ENCODE data around the gene PFDN1.

PFDN1 gene

GRCh38 chr5:140298183-140298601 lies 4.7 kb downstream of the PFDN1 start:
- TF ChIP-seq CTCF (IDR thresholded peaks at IDR 0.05; ENCODE audit: insufficient read depth, low read length, missing control alignments): no peak
- ChIA-PET POLR2A (interaction anchor here (0.8 to 1.6 kb wide), 5 partner anchors 11 to 49 kb away, joined by 3 to 6 read pairs (median 3); partner anchors contain the start of gene HBEGF), CTCF (interaction anchor here (0.7 to 1.4 kb wide), 9 partner anchors 11 to 54 kb away, joined by 3 to 8 read pairs (median 4); partner anchors contain the start of gene HBEGF)
- H3K4me3 ChIP-seq (ENCODE audit: low read depth, low read length): no peak overlapping the region
- DNase-seq (ENCODE audit: low read depth, low spot score): no peak

- no peak overlapping the region for H3K4me3 ChIP-seq (ENCODE audit: low read depth, low read length)
- no peak for DNase-seq (ENCODE audit: low read depth, low spot score)
- CTCF ChIA-PET: interaction anchor here (1.2 to 1.4 kb wide), 5 partner anchors 36 to 55 kb away, joined by 3 to 8 read pairs (median 5); partner anchors contain the start of gene HBEGF
- no peak for TF ChIP-seq CTCF (IDR thresholded peaks at IDR 0.05; ENCODE audit: insufficient read depth, low read length, missing control alignments)
- POLR2A ChIA-PET: interaction anchor here (1.3 to 1.6 kb wide), 2 partner anchors 49 kb away, joined by 4 to 6 read pairs; partner anchors contain the start of gene HBEGF
Observed at GRCh38 chr5:140297283-140297682, 5.6 kb downstream of the PFDN1 start.

GRCh38 chr5:140296289-140296688 lies 6.6 kb downstream of the PFDN1 start:
- no peak for TF ChIP-seq CTCF (IDR thresholded peaks at IDR 0.05; ENCODE audit: insufficient read depth, low read length, missing control alignments)
- ChIA-PET CTCF (interaction anchor here (0.8 to 1.5 kb wide), 3 partner anchors 47 to 56 kb away, joined by 3 to 4 read pairs (median 4); no protein-coding TSS in a partner anchor), POLR2A (no interaction called here)
- no peak overlapping the region for H3K4me3 ChIP-seq (ENCODE audit: low read depth, low read length)
- DNase-seq (ENCODE audit: low read depth, low spot score): no peak

GRCh38 chr5:140295414-140295813 lies 7.5 kb downstream of the PFDN1 start:
- POLR2A ChIA-PET: interaction anchor here (0.6 to 1.2 kb wide), 4 partner anchors 16 to 259 kb away, joined by 3 to 6 read pairs (median 4); partner anchors contain the start of gene HBEGF
- peak; percentile 91 for DNase-seq (ENCODE audit: low read depth, low spot score)
- TF ChIP-seq CTCF (IDR thresholded peaks at IDR 0.05; ENCODE audit: insufficient read depth, low read length, missing control alignments): no peak
- CTCF ChIA-PET: interaction anchor here (1.0 to 1.5 kb wide), 2 partner anchors 48 to 63 kb away, joined by 3 to 4 read pairs; no protein-coding TSS in a partner anchor
- no peak overlapping the region for H3K4me3 ChIP-seq (ENCODE audit: low read depth, low read length)

GRCh38 chr5:140294753-140295152 lies 8.1 kb downstream of the PFDN1 start:
- CTCF ChIA-PET: interaction anchor here (0.9 to 2.6 kb wide), 2 partner anchors 11 to 57 kb away, joined by 3 to 16 read pairs; no protein-coding TSS in a partner anchor
- no peak overlapping the region for H3K4me3 ChIP-seq (ENCODE audit: low read depth, low read length)
- POLR2A ChIA-PET: interaction anchor here (0.6 to 1.2 kb wide), 4 partner anchors 17 to 259 kb away, joined by 3 to 6 read pairs (median 4); partner anchors contain the start of gene HBEGF
- TF ChIP-seq CTCF (IDR thresholded peaks at IDR 0.05; ENCODE audit: insufficient read depth, low read length, missing control alignments): no peak
- no peak for DNase-seq (ENCODE audit: low read depth, low spot score)

GRCh38 chr5:140293849-140294100 lies 9.1 kb downstream of the PFDN1 start:
- H3K4me3 ChIP-seq (ENCODE audit: low read depth, low read length): no peak overlapping the region
- TF ChIP-seq CTCF (IDR thresholded peaks at IDR 0.05; ENCODE audit: insufficient read depth, low read length, missing control alignments): no peak
- POLR2A ChIA-PET: no interaction called here
- CTCF ChIA-PET: interaction anchor here (0.9 to 2.6 kb wide), 5 partner anchors 10 to 58 kb away, joined by 3 to 16 read pairs (median 3); no protein-coding TSS in a partner anchor
- DNase-seq (ENCODE audit: low read depth, low spot score): no peak

Measured in AG04449 (cell line).